Measurements from ENCODE around the gene PEX26. TPM values are rescaled to one million over a fixed set of nuclear protein-coding genes. Genes with fewer than 3 reads are reported as not detected.

Gene PEX26
- total and polyA plus RNA-seq, 2 of the 13 experiments (the other 11 are each of a cell fraction or from before 2014, with no cell fraction given), result 10.6 to 25.1 TPM

DNA sequence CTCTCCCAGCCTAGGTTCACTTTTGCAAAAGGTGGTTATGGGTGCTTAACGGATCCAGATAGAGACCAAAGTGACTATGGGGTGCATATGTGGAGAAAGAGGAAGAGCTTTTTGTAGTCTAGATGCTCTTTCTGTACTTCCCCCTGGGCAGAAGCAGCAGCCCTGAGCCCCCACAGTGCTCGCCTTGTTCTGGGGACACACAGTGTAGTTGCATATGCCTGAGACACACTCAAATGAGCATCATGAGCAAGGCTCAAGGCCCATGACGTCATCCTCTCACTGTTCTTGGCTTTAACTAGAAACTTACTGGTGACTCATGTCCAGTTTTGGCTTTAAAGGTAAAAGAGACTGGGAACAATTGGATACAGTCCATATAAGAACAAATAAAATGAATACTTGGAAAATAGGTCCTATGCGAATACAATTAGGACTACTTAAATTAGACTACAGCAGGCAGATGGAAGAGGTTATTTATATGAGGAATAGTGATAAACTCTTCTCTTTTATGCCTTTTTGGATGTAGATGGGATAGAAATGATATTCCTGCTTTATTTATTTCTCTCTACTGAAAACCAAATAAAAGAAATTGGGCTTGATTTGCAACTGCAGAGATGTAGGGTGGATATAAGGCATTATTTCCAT lies 20.1 kb upstream of the PEX26 start:
- FAIRE-seq (no peak), DNase-seq (ENCODE audit: low spot score) (peak; percentile 63), ATAC-seq (no peak)
- Histone ChIP-seq H3K9ac (ENCODE audit: insufficient read depth, low read depth, low read length) (no peak overlapping the region), H3K27me3 (ENCODE audit: control insufficient read depth in 1 of 2, insufficient read depth in 2 of 2, low read length in 2 of 2) (no peaks in the 10 kb centered on the region), H3K79me2 (ENCODE audit: insufficient read depth, low read length) (no peaks in the 10 kb centered on the region), H3K4me2 (ENCODE audit: low read depth, low read length) (no peak overlapping the region; the same call in 1 of the 2 replicates), H3K4me1 (ENCODE audit: insufficient read depth, low read length) (peaks cover 85% of the 10 kb centered on the region), H2AFZ (ENCODE audit: low read length) (no peak overlapping the region), H3K36me3 (replicated peaks in 1 of 2; ENCODE audit: control insufficient read depth in 1 of 2, insufficient read depth in 2 of 2, low read length in 2 of 2) (no peaks in the 10 kb centered on the region), H3K27ac (ENCODE audit: extremely low read length, insufficient read depth, low read length) (no peak overlapping the region), H4K20me1 (ENCODE audit: insufficient read depth, low read length) (no peaks in the 10 kb centered on the region), H3K9me3 (ENCODE audit: low read length) (no peaks in the 10 kb centered on the region), H3K4me3 (replicated peaks in 1 of 3; ENCODE audit: insufficient read depth in 1 of 3, low read depth in 2 of 3, low read length in 3 of 3) (no peak overlapping the region)
- POLR2A ChIA-PET, result interaction anchor here (0.9 to 3.1 kb wide), 5 partner anchors 13 to 20 kb away, joined by 4 to 42 read pairs (median 5); partner anchors contain the start of gene PEX26
- 52% methylated on average over 4 of the region's 4 CpGs for WGBS (ENCODE audit: low lambda C conversion rate)
- intact Hi-C loops (cut with micrococcal nuclease; ENCODE audit: unreplicated experiment) (no loop called here), in situ Hi-C loops (cut with HindIII; ENCODE audit: extremely low pct_ligation_motif_present, low pct_unique_long_range_greater_than_20kb) (no loop called here)
- BruUV-seq (replicated peaks), result TSS peak; percentile 60
- CTCF ChIA-PET (ENCODE audit: low intra/inter-chr PET ratio, low total read pairs), result no interaction called here
- TF ChIP-seq CC2D1A (CRISPR knock-in tag; IDR thresholded peaks at IDR 0.05) (no peak), ZNF124 (CRISPR knock-in tag; IDR thresholded peaks at IDR 0.05) (no peak), ATF7 (IDR thresholded peaks at IDR 0.05) (peak; percentile 99), ATF7 (CRISPR knock-in tag; IDR thresholded peaks at IDR 0.05) (no peak), CREB1 (IDR thresholded peaks at IDR 0.05) (peak; percentile 97), CREB1 (CRISPR knock-in tag; IDR thresholded peaks at IDR 0.05) (peak; percentile 51), ZIK1 (CRISPR knock-in tag; IDR thresholded peaks at IDR 0.05; ENCODE audit: borderline replicate concordance, low read depth) (no peak), SRF (IDR thresholded peaks at IDR 0.05; ENCODE audit: low read depth, low read length) (no peak), KDM5B (CRISPR knock-in tag; IDR thresholded peaks at IDR 0.05; ENCODE audit: borderline replicate concordance) (no peak), HDAC1 (CRISPR knock-in tag; IDR thresholded peaks at IDR 0.05) (no peak), PCBP1 (IDR thresholded peaks at IDR 0.05; ENCODE audit: borderline replicate concordance, low read depth, low read length) (no peak), MYC (CRISPR knock-in tag; IDR thresholded peaks at IDR 0.05; ENCODE audit: borderline replicate concordance) (no peak), ZNF121 (CRISPR knock-in tag; IDR thresholded peaks at IDR 0.05) (no peak), CREM (IDR thresholded peaks at IDR 0.05) (peak; percentile 31; the same call in 1 of the 2 replicates), CREM (CRISPR knock-in tag; IDR thresholded peaks at IDR 0.05) (no peak), ZBTB42 (CRISPR knock-in tag; IDR thresholded peaks at IDR 0.05) (no peak), MTF1 (CRISPR knock-in tag; IDR thresholded peaks at IDR 0.05) (no peak)
- TF ChIP-seq, protein P1, sequence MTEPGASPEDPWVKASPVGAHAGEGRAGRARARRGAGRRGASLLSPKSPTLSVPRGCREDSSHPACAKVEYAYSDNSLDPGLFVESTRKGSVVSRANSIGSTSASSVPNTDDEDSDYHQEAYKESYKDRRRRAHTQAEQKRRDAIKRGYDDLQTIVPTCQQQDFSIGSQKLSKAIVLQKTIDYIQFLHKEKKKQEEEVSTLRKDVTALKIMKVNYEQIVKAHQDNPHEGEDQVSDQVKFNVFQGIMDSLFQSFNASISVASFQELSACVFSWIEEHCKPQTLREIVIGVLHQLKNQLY (CRISPR knock-in tag; IDR thresholded peaks at IDR 0.05), result no peak
- TF ChIP-seq, protein P2, sequence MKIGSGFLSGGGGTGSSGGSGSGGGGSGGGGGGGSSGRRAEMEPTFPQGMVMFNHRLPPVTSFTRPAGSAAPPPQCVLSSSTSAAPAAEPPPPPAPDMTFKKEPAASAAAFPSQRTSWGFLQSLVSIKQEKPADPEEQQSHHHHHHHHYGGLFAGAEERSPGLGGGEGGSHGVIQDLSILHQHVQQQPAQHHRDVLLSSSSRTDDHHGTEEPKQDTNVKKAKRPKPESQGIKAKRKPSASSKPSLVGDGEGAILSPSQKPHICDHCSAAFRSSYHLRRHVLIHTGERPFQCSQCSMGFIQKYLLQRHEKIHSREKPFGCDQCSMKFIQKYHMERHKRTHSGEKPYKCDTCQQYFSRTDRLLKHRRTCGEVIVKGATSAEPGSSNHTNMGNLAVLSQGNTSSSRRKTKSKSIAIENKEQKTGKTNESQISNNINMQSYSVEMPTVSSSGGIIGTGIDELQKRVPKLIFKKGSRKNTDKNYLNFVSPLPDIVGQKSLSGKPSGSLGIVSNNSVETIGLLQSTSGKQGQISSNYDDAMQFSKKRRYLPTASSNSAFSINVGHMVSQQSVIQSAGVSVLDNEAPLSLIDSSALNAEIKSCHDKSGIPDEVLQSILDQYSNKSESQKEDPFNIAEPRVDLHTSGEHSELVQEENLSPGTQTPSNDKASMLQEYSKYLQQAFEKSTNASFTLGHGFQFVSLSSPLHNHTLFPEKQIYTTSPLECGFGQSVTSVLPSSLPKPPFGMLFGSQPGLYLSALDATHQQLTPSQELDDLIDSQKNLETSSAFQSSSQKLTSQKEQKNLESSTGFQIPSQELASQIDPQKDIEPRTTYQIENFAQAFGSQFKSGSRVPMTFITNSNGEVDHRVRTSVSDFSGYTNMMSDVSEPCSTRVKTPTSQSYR (CRISPR knock-in tag; IDR thresholded peaks at IDR 0.05; ENCODE audit: borderline replicate concordance), result no peak
- TF ChIP-seq, protein P3, sequence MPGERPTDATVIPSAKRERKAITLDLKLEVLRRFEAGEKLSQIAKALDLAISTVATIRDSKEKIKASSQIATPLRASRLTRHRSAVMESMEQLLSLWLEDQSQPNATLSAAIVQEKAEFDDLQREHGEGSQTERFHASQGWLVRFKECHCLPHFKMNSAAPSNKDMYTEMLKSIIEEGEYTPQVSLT (CRISPR knock-in tag; IDR thresholded peaks at IDR 0.05; ENCODE audit: borderline replicate concordance, low read depth), result no peak
